Measurements from ENCODE around the gene GPR152.

The GPR152 gene

GRCh38 chr11:67464411-67465188 is 12.1 kb upstream of the GPR152 start:
- peak; percentile 87 for DNase-seq (ENCODE audit: low read depth)

GRCh38 chr11:67463680-67464410 is 11.3 kb upstream of the GPR152 start:
- DNase-seq (ENCODE audit: low read depth), result no peak

GRCh38 chr11:67463186-67463585 is 10.7 kb upstream of the GPR152 start:
- DNase-seq (ENCODE audit: low read depth), result no peak

- DNase-seq (ENCODE audit: low read depth), result no peak
These were observed 5.7 kb upstream of the GPR152 start for GRCh38 chr11:67458266-67458665.

GRCh38 chr11:67457453-67457852 is 4.9 kb upstream of the GPR152 start:
- DNase-seq (ENCODE audit: low read depth), result no peak

- DNase-seq (ENCODE audit: low read depth), result no peak
These were observed 3.7 kb upstream of the GPR152 start for GRCh38 chr11:67456068-67456705.

GRCh38 chr11:67455054-67455453 is 2.5 kb upstream of the GPR152 start, which contains the start of gene CABP4:
TSS of gene CABP4 (plus strand) at chr11:67455354. CDS start at chr11:67455424, 70 bp downstream.
- DNase-seq (ENCODE audit: low read depth), result no peak

GRCh38 chr11:67453816-67454732 is 1.5 kb upstream of the GPR152 start:
- DNase-seq (ENCODE audit: low read depth), result no peak

- DNase-seq (ENCODE audit: low read depth), result no peak
These were observed 912 bp downstream of the GPR152 start for GRCh38 chr11:67451658-67451976.

- no peak for DNase-seq (ENCODE audit: low read depth)
These were observed 1.5 kb downstream of the GPR152 start for GRCh38 chr11:67450796-67451657.

- no peak for DNase-seq (ENCODE audit: low read depth)
These were observed 3.2 kb downstream of the GPR152 start for GRCh38 chr11:67449116-67449844.

- DNase-seq (ENCODE audit: low read depth), result no peak
These were observed 4.3 kb downstream of the GPR152 start for GRCh38 chr11:67448220-67448609.

- no peak for DNase-seq (ENCODE audit: low read depth)
These were observed 7.0 kb downstream of the GPR152 start for GRCh38 chr11:67445515-67445914.

GRCh38 chr11:67442504-67443404 is 9.8 kb downstream of the GPR152 start:
- no peak for DNase-seq (ENCODE audit: low read depth)

GRCh38 chr11:67441731-67442351 is 10.7 kb downstream of the GPR152 start:
- no peak for DNase-seq (ENCODE audit: low read depth)

GRCh38 chr11:67441098-67441563 is 11.4 kb downstream of the GPR152 start:
- no peak for DNase-seq (ENCODE audit: low read depth)

- DNase-seq (ENCODE audit: low read depth), result no peak
These were observed 12.1 kb downstream of the GPR152 start for GRCh38 chr11:67440229-67441097.

All from stimulated activated CD4-positive, alpha-beta T cell treated with anti-CD3 and anti-CD28 coated beads, Interleukin-2, amount 100 ng/mL, for 4 hours (primary cell).